ENCODE results near the gene PLIN3. TPM values are rescaled to one million over a fixed set of nuclear protein-coding genes. Genes with fewer than 3 reads are reported as not detected.

PLIN3 gene
- total and polyA plus RNA-seq, 2 experiments from 2014 or later, result 38.0 to 59.9 TPM

GRCh38 chr19:4843647-4843965 lies 23.9 kb downstream of the PLIN3 start:
- Histone ChIP-seq H3K4me2 (no peak overlapping the region), H3K79me2 (replicated peaks; ENCODE audit: insufficient read depth) (no peaks in the 10 kb centered on the region), H3K4me1 (ENCODE audit: insufficient read depth) (no peaks in the 10 kb centered on the region), H3K27me3 (ENCODE audit: insufficient read depth) (no peaks in the 10 kb centered on the region), H3K27ac (ENCODE audit: low read depth) (no peak overlapping the region), H3K9me2 (ENCODE audit: insufficient read depth) (no peaks in the 10 kb centered on the region), H3F3A (replicated peaks; ENCODE audit: low read depth) (no peaks in the 10 kb centered on the region), H2AFZ (no peak overlapping the region), H3K4me3 (no peak overlapping the region), H4K20me1 (replicated peaks; ENCODE audit: insufficient read depth) (no peaks in the 10 kb centered on the region), H3K36me3 (ENCODE audit: insufficient read depth) (peaks cover 9% of the 10 kb centered on the region; the same call in 1 of the 2 replicates)
- Mint-ChIP-seq H3K4me3 (no peak overlapping the region), H3K27me3 (ENCODE audit: insufficient read depth, low read depth, poor library complexity) (peaks cover 12% of the 10 kb centered on the region), H3K9me3 (no peaks in the 10 kb centered on the region), H3K4me1 (no peaks in the 10 kb centered on the region), H3K36me3 (ENCODE audit: low read depth) (peaks cover 66% of the 10 kb centered on the region), H3K27ac (no peak overlapping the region)
- DNase-seq (ENCODE audit: low spot score) (no peak), ATAC-seq (no peak)
- no peak for TF ChIP-seq NANOG (IDR thresholded peaks at IDR 0.05; ENCODE audit: borderline replicate concordance)

GRCh38 chr19:4839192-4839591 lies 28.3 kb downstream of the PLIN3 start:
- Histone ChIP-seq H3F3A (replicated peaks; ENCODE audit: low read depth) (no peaks in the 10 kb centered on the region), H3K4me3 (no peak overlapping the region), H2AFZ (no peak overlapping the region), H4K20me1 (replicated peaks; ENCODE audit: insufficient read depth) (no peaks in the 10 kb centered on the region), H3K4me2 (no peak overlapping the region), H3K79me2 (replicated peaks; ENCODE audit: insufficient read depth) (no peaks in the 10 kb centered on the region), H3K4me1 (ENCODE audit: insufficient read depth) (no peaks in the 10 kb centered on the region), H3K9me2 (ENCODE audit: insufficient read depth) (no peaks in the 10 kb centered on the region), H3K27me3 (ENCODE audit: insufficient read depth) (no peaks in the 10 kb centered on the region), H3K27ac (ENCODE audit: low read depth) (no peak overlapping the region), H3K36me3 (ENCODE audit: insufficient read depth) (peaks cover 8% of the 10 kb centered on the region)
- Mint-ChIP-seq H3K9me3 (no peaks in the 10 kb centered on the region), H3K36me3 (ENCODE audit: low read depth) (peaks cover 53% of the 10 kb centered on the region), H3K4me3 (no peak overlapping the region), H3K4me1 (no peaks in the 10 kb centered on the region), H3K27me3 (ENCODE audit: insufficient read depth, low read depth, poor library complexity) (peaks cover 8% of the 10 kb centered on the region), H3K27ac (no peak overlapping the region)
- no peak for ATAC-seq
- no peak for DNase-seq (ENCODE audit: low spot score)
- no peak for TF ChIP-seq ZNF114 (CRISPR knock-in tag; IDR thresholded peaks at IDR 0.05)
- TF ChIP-seq CREB1 (CRISPR knock-in tag; IDR thresholded peaks at IDR 0.05; ENCODE audit: low read depth), result no peak
- no peak for TF ChIP-seq NANOG (IDR thresholded peaks at IDR 0.05; ENCODE audit: borderline replicate concordance)
- no peak for TF ChIP-seq CTCF (conservative IDR thresholded peaks at IDR 0.05; ENCODE audit: low read depth in 2 of 2)
- no peak for TF ChIP-seq ZNF331 (CRISPR knock-in tag; IDR thresholded peaks at IDR 0.05; ENCODE audit: low read depth)
- TF ChIP-seq REST (IDR thresholded peaks at IDR 0.05; ENCODE audit: unreplicated experiment), result no peak
- TF ChIP-seq POLR2AphosphoS5 (IDR thresholded peaks at IDR 0.05; ENCODE audit: low read depth), result no peak
- TF ChIP-seq ZNF462 (CRISPR knock-in tag; IDR thresholded peaks at IDR 0.05), result no peak
- no peak for TF ChIP-seq EZH2phosphoT487 (IDR thresholded peaks at IDR 0.05; ENCODE audit: unreplicated experiment)
- TF ChIP-seq ETS1 (IDR thresholded peaks at IDR 0.05), result no peak

All from GM23338 (cell line).